Fibroblast of skin of right quadriceps (primary cell): Measurements from ENCODE around the gene KPNB1.

ENCODE experiments used
- DNase-seq: peaks from one replicate; pipeline ENCODE4 v3.0.0-alpha.2; 2013

The KPNB1 gene

DNA sequence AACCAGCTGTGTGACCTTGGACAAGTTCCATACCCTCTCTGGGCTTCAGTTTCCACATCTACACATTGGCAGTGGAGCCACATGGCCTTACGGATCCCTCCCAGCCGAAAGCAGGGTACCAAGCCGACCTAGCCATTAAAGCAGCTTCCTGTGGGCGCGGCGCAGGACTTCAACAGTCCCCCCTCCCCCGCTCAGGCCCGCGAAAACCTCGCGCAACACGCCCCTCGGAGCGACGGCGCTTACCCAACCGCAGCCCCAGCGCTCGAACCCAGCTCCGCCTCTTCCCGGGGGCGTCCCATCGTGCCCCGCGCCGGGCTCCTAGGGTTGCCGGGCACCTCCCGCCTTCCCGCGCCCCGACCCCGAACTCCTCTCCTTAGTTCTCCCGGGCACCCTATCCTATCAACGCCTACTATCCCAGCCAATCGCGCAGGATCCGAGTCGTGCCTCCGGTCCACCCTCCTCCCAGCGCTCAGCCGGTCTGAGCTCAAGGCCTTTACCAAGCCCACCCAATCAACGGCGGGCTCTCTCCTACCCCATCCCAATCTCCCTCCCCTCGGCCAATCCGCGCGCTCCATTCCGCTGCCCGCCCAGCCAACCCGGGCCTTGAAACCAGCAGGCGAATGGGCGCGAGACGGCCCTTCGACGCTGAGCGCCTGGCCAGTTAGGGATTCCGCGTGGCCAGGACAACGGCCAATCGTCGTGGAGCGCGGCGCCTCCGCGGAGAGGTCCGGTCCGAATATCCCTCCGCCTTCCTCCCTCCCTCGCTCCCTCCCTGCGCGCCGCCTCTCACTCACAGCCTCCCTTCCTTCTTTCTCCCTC is at the start of gene KPNB1:
TSS of gene KPNB1 (plus strand) at position 767 of the 819 bp plus-strand sequence. CDS start 326 bp downstream, outside the sequence.
- DNase-seq: peak; percentile 100

DNA sequence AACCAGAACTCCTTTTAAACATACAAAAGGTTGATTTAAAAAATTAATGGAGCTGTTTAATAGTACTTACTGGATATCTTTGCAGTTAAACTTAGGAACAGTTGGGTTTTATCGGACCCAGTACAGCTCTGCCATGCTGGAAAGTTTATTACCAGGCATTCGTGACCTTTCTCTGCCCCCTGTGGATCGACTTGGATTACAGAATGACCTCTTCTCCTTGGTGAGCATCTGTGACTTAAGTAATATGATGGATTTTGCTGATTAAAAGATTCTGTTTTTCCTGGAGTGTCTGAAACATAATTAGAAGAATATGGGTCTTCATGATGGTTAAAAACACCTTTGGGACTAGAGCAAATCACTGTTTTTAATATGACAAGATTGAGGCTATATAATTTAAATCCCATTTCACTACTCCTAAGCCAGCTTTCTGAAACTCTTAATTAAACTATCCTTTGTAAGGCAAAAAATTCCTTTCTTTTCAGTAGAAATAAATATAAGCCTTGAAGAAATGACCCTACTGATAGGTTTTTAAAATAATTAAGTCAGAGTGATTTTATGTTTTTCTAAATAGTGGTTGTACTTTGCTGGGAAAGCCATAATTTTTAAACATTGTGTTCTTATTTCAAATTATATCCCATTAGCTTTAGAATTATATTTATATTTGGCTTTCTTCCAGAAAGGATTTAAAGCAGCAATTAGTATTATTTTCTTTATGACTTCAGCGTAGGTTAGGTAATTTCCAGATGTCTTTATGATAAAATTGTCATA is 45.7 kb upstream of the KPNB1 start:
- no peak for DNase-seq

DNA sequence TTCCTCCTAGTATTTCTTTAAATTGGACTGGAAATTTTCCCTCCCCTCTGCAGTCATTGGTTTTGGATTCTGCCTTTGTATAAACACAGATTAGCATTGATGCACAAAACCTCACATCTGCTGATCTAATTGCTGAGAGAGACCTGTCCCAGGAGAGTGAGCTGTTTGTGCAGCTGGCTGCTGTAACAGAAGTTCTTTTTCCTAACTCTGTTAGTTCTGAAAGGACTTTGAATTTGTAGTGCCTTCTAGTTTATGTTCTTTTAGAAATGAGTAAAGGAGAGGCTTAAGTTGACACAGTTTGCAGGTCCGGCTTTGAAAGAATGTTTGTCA is 45.2 kb upstream of the KPNB1 start:
- peak; percentile 49 for DNase-seq

DNA sequence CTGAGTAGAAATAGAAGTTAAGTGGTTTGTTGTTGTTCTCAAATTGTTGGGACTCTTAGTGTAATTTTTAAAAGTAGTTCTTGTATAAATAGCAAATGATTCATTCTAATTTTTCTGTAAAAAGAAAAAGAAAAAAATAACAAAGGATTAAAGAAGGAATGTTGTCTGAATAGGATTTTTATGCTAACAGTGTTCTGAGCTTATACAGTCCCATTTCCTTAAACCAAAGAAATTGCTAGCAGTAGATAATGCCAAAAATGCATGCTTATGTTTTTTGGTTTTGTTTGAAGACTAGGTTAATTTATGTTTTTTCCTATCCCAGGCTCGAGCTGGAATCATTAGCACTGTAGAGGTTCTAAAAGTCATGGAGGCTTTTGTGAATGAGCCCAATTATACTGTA is 44.7 kb upstream of the KPNB1 start:
- peak; percentile 36 for DNase-seq

DNA sequence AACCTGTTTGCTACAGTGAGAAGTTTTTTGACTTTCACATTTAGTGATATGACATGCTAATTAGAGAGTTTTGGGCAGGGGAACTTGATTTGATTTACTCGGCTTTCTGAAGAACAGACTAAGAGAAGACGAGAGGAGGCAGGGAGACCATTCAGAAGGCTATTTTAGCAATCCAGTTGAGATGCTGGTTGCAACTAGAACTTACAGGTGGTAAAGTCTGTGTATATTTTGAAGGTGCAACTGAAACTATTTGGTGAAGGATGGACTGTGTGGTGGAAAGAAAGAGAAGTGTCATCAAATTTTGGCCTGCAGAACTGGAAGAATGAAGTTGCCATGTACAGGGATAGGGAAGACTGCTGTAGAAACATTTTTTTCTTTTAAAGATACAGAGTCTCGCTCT is 42.2 kb upstream of the KPNB1 start:
- DNase-seq: no peak

DNA sequence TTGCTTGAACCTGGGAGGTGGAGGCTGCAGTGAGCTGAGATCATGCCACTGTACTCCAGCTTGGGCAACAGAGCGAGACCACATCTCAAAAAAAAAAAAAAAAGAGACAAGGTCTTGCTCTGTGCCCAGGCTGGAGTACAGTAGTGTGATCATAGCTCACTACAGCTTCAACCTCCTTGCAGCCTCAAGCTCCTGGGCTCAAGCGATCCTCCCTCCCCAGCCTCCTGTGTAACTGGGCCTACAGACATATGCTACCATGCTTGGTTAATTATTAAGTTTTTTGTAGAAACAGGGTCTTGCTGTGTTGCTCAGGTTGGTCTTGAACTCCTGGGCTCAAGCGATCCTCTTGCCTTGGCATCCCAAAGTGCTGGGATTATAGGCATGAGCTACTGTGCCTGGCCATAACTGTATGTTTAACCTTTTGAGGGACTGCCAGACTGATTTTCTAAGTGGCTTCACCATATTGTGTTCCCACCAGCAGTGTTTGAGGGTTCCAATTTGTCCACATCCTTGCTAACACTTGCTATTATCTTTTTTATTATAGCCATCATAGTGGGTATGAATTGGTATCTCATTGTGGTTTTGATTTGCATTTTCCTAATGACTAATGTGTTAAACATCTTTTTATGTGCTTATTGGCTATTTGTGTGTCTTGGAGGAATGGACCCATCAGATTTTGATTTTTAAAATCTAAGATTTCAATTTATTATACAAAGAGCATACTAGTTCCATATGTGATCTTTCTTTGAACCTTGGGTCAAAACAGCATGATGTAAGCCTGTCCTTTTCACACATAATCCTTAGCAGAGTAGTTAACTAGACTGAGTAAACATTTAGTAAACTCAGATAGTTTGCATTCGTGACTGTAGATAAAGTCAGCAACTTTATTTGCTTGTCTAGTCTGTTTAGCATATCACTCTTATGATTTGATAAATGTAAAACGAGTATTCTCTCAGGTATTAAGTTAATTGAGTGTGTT is 38.1 kb upstream of the KPNB1 start:
- peak; percentile 29 for DNase-seq

DNA sequence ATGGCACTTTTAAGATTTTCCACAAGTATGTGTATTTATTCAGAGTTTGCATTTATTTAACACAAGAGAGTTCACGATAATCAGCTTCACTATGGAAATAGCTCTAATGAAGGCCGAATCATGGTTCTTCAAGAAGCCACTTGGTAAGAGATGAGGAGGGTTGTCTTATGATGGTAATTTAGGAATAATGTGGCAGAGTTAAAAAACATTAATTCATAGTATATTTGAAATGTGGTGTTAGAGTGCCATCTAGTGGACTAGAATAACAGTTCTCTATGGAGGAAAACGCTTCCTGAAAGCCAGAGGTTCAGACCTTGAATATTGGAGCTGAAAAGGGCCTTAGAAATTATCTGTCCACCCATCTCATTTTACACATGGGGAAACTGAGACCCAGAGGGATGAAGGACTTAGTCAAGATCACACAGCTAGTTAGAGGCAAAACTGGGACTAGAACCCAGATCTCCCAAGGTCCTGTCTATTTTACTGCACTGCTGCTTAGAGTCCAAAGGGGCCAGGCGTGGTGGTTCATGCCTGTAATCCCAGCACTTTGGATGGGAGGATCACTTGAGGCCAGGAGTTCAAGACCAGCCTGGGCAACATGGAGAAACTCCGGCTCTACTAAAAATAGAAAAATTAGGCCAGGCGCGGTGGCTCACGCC is 33.8 kb upstream of the KPNB1 start:
- DNase-seq: peak; percentile 56

DNA sequence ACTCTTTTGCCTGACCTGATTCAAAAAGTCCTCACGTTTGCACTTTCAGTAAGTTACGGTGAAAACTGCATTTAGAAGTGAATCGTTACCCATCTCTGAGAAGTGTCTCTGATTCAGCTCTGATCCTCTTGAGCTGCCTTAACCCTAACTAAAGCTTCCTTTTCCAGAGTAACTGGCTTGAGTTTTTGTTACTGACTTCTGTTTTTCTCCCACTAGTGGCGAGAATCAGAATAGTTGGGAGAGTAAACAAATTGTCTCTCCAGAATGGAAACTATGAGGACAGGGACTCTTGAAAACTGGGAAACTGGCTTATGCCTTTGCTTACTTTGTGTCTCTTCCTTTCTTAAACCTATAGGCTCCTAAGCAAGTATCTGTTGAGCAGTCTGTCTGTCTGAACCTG is 31.3 kb upstream of the KPNB1 start:
- peak; percentile 7 for DNase-seq

DNA sequence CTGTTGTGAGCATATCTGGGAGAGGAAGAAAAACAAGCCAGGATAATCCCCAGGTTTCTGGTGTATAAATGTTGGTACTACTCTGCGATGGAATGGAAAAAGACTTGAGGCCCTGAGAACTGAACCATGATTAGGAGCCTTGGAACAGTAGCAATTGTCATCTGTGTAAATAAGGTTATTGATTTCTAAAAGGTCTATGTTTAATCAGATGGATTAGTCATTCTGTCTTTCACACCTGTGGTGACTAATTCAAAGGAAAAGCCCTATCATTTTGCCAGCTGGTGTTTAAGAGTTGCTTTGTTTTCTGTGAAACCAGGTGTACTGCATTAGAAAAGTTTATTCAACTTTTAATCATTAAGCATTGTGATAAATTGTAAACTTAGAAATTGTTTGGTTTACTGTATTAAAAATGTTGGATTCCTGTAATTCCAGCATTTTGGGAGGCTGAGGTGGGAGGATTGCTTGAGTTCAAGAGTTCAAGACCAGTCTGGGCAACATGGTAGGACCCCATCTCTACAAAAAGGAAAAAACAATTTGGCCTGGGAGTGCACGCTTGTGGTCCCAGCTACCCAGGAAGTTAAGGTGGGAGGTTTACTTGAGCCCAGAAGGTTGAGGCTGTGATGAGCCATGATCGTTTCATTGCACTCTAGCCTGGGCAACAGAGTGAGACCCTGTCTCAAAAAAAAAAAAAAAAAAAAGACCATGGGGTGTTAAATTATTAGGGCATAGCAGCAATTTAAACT is 29.0 kb upstream of the KPNB1 start:
- DNase-seq: no peak

DNA sequence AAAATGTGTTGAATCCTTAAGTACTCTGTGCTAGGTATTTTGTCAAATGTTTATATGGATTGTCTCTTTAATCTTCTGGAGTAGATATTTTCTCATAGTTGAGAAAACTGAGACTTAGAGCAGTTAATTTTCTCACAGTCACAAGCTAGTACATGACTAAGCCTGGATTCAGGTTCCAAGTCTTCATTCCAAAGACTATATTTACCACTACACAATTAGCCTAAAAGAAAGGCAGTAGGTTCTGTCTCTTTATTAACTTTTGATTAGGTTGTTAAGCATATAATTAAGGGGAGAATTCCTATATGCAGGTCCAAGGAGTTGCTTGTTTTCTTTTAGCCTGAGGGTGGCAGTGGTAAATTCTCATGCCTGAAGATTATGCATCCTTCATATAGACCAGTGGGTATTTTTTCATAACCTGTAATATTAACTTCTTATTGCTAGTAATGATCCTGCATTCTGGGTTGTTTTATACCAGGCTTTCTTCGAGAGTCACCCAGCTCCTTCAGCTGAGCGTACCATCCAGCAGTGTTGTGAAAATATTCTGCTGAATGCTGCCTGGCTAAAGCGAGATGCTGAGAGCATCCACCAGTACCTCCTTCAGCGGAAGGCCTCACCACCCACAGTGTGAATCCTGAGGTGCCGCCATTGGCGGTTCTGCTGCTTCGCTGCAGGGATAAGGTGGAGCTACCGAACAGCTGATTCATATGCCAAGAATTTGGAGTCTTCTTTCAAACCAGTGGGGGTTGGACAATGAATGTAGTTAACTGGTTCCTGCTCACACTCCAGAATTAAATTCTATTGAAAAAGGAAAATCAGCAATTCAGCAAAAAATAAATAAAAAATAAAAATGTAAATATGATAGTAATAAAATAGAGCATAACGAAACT is 28.2 kb upstream of the KPNB1 start:
- peak; percentile 93 for DNase-seq

DNA sequence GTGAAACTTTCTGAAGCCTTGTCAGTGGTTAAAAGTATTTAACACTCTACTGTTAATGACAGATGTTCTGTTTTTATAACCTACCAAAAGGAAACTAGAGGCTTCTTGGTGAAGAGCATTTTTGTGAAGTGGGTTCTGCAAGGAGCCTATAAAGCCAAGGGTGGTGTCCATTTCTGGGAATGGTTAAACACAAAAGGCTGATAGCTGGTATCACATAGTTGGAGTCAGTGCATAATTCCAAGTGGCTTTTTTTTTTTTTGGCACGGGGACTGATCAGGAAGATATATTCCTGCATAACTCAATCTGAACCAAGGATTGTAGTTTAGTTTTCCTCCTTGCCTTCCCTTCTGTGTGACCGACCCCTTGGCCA is 27.6 kb upstream of the KPNB1 start:
- DNase-seq: peak; percentile 18

DNA sequence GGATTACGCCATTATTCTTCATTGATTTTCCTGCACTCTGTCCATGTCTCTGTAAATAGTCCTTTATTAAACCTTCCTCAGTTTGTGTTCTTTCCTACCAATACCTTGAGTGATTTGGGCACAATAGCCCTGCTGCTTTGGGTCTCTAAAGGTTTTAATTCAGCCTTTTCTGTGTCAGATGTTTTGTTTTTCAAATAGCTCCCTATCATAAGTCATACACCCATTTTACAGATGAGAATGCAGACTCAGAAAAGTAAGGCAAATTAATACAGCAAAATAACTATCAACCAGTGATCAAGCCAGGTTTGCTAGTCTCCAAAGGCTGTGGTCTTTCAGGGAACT is 25.0 kb upstream of the KPNB1 start:
- DNase-seq: no peak

DNA sequence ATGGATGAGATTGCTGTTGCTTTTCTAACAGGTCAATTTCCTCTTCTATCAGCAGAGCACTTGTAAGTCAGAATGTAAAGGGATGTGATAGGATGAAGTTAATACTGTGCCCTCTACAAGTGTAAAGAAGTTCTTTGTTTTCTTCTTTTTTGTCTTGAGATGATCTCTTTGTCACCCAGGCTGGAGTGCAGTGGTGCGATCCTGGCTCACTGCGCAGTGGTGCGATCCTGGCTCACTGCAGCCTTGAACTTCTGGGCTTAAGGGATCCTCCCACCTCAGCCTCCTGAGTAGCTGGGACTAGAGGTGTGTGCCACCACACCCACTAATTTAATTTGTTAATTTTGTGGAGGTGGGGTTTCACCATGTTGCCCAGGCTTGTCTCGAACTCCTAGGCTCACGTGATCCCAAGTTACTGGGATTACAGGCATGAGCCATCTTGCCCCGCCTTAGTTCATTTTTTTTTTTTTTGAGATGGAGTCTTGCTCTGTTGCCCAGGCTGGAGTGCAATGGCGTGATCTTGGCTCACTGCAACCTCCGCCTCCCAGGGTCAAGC is 21.6 kb upstream of the KPNB1 start:
- no peak for DNase-seq

DNA sequence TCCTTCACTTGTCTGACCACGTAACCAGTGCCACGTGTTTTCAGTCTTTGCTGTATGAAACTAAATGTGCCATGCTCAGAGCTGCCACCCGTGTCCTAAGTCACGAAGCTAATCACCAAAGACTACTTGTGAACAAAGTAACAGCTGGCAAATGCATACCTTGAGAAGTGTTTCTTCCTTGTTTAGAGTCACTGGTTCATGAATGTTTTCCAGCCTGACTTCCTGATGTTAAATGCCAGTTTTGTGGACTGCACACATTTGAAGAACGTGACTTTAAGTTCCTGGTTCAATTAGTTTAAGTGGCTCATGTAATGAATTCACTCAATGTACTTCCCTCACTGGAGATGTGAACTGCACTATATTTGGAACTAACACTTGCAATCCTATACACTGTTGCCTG is 19.9 kb upstream of the KPNB1 start:
- no peak for DNase-seq

DNA sequence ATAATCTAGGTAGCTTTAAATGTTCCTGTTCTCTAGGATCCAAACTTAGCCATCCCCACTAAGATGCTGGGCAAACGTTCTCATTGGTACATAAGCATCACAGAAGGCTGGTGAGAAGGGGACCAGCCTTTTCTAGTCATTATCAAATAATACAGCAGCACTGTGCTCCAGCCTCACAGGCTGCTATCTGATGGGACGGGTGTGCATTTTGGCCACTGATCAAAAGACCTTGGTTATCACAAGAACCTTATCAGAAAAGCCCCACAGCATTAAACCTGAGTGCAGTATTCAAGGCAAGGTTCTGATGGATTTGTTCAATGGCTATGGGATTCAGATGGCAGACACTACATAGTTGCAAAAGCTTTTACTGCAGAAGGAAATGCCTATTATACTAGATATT is 19.1 kb upstream of the KPNB1 start:
- DNase-seq: no peak

DNA sequence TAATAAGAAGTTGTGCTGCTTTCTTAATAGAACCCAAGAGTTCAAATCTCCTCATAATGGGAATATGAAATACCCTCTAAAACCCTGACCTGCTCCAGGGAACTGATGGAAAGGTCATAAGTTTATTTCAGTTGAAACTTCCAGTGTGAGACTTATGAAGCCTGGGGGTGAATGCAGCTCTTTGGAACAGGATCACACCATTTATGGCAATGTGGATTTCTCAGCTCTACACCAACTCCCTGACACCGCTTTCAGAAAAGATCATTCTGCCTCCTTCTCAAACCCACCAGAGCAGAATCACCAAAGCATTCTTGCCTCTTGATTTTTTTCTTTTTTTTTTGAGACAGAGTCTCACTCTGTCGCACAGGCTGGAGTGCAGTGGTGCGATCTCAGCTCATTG is 16.7 kb upstream of the KPNB1 start:
- DNase-seq: no peak

DNA sequence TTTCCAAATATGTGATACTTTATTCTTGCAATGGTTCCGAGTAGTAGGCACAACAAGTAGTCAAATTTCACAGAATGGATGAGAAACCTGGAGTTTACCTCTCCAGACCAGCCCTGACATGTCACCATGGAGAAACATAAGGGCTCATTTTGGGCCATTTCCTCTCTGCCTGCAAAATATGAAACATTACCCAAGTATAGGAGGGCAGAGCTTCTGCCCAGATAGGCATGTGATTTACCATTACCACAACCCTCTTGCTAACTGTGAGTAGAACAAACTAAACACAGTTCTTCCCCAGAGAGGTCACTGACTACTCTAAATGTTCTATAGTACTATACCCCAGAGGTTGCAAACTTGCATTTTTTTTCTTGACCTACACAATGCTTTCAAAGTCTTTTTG is 15.7 kb upstream of the KPNB1 start:
- DNase-seq: no peak

DNA sequence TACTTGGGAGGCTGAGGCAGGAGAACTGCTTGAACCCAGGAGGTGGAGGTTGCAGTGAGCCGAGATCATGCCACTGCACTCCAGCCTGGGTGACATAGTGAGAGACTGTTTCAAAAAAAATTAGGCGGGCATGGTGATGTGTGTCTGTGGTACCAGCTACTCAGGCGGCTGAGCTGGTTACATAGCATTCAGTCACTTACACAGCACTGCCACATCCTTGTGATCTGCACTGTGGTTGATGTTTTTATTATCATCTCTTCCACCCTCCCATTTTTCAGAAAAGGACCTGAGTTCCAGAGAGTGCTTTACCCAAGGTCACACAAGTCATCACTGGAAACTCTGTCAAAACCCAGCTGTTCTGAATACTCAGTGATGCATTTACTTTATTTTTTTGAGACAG is 14.8 kb upstream of the KPNB1 start:
- DNase-seq: no peak

DNA sequence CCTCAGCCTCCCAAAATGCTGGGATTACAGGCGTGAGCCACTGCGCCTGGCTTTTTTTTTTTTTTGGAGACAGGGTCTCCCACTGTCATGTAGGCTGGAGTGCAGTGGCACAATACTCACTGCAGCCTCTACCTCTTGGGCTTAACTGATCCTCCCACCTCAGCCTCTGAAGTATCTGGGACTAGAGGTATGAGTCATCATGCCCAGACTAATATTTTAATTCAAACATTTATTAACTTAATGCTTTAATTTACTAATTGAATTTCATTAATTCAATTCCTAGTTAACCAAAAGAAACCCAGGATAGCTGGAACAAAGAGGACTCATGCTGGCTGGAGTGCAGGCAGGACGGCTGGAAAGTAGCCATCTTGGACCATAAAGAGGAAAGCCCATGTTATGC is 14.0 kb upstream of the KPNB1 start:
- no peak for DNase-seq

DNA sequence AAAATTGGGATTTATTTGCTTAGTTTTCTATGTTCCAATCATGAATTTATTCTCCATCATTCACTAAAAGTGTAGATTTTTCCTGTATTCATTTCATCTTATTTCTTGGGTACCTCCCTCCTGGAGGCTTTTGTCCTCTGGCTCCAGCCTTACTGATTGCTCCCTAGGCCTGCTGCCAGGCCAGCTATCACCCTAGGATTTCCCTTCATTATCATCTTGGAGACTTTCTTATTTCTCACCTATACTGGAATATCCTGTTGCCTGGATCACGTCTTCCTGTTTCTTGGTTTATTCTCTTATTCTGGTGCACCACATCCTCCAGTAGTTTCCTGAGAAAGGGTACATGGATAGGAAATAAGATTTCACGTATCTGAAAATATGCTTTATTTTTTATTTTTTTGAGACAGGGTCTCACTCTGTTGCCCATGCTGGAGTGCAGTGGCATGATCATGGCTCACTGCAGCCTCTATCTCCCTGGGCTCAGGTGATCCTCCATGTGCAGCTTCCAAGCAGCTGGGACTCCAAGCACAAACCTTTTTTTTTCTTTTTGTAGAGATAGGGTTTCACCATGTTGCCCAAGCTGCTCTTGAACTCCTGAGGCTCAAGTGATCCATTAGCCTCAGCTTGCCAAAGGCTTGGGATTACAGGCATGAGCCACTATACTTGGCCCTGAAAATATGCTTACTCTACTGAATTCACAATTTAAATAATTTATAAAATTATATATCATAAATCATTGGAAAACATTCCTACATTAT is 13.3 kb upstream of the KPNB1 start:
- no peak for DNase-seq
